GM18868 (cell line): ENCODE results near the gene AARS2.

ENCODE experiments used
- ATAC-seq: cut with Tn5 transposase; IDR thresholded peaks from one replicate; pipeline ENCODE4 v1.9.1; 2021; ENCODE audit warnings: mild to moderate bottlenecking, moderate library complexity; ENCODE audit not compliant: unreplicated experiment

AARS2 gene

GRCh38 chr6:44301782-44302564 lies 11.2 kb downstream of the AARS2 start:
- ATAC-seq: no peak

DNA sequence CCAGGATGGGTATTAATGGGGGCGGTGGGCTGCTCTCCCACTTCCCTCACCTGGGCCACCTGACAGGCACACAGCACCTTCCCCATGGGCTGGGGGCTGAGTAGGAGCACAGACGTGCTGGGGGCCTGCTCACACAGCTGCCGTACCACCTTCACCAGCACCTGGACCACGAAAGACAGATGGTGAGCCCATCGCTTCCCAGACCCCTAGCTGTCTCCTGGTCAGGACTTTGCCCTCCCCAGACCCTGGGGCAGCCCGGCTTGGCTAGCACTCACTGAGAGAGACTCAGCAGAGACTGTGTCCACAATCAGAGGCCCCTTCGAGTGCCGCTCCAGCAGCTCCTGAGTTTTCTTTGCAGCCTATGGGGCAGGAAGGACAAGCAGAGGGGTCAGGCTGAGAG lies 12.0 kb downstream of the AARS2 start:
- ATAC-seq: no peak

DNA sequence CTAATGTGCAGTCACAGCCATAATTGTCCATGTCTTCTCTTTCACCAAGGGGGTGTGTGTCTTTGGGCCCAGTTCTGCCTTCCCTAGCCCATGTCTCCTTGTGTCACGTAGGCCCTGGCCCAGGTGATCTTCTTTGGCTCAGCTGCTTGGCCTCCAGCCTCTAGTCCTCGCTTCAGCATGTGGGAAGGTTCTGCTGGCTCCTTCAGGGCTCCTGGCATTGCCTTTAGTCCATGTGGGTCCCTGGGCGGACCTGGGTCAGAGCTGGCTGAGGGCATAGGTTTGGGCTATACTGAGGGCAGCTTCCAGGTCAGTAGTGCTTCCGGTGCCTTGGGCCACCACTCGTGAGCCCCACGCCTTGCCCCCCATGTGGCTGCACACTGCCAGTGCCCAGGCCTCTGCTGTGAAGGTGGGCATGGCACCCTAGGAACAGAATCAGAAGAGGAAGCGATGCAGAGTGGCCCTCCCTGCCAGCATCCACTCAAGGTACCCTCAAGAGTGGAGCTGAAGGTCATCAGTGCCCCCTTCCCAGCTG lies 12.8 kb downstream of the AARS2 start:
- ATAC-seq: no peak

DNA sequence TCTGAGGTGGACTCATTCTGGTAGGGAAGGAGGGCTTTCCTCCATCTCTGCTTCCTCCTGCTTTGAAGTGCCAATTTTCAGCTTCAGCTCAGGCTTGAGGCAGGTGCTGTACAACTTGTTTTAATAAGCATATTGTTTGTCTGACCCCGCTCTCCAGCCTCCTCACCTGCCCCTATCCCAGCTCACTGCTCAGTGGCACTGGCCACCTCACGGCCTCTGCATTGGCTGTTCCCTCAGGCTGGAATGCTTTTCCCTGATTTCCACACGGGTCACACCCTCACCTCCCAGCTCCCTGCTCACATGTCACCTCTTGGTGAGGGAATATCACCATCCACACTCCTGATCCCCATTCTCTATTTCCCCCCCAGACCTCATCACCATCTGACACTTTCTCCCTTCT lies 14.3 kb downstream of the AARS2 start:
- no peak for ATAC-seq

GRCh38 chr6:44298055-44298803 lies 14.9 kb downstream of the AARS2 start:
- no peak for ATAC-seq

GRCh38 chr6:44297063-44298038 lies 15.8 kb downstream of the AARS2 start:
- no peak for ATAC-seq

DNA sequence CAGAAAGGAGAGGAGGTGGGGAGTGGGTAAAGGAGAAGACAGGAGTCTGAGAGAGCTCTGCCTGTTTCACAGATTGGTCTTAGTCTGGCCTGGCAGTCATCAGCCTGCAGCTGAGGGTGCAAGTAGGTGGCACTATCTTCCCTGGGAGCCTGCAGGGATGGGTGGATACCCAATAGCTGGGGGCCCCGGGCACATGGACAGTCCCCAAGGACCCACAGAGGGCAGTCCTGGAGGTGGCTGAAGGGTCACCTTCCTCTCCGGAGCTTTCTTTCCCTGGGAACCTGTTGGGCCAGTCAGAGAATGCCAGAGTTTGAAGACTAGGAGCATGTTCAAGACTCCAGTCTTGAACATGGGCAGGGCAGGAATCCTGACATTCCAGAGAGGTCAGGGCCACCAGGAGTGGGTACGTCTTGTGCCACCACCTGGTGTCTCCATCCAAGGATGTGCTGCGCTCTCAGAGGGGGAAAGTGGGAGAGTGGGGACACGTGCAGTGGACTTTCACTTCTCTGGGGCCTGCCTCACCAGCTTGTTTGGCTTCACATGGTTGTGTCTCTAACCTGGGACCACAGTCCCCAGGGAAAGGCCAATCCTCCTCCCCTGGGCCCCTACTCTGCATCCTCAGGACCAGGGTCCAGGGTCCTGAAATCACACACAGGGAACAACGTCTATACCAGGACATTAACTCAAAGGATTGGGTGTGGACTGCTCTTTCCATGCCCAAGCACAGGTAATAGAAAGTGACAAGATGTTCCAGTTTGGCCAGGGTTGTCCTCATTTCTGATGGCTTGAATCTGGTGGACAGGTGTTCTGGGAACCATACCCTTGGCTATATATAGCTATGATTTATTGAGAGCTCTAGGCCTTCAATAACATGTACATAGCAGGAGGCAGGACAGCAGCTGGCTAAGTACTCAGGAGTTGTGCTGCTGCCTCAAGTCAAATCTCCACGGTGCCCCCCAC lies 18.0 kb downstream of the AARS2 start:
- ATAC-seq: no peak

DNA sequence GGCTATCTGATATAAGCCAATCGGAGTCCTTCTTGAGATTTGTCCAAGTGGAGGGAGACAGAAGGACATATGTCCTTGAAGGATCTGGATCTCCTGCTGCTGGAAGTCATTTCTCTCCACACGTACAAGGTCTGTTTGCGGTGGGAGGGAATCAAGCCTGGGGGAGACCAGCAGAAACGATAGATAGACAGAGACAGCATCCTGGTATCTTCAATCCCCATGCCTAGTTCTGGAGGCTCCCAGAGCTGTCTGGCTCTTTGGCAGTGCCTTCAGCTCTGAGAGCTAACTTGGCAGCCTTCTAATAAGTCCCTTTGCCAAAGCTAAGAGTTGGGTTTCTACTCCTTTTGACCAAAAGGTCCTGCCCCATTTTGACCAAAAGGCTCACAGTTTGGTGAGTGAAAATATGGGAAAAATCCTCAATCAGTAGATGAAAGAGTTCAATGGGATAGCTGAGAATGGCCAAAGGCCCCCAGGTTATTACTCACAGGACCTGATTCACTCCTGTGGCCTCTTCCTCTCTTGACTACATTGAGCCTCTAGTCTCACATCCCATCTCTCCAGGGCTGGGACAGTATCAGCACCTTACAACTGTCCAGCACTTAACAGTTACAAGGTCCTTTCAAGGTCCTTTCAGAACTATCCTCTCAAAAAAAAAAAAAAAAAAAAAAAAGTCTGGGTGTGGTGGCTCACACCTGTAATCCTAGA lies 20.3 kb downstream of the AARS2 start:
- no peak for ATAC-seq

DNA sequence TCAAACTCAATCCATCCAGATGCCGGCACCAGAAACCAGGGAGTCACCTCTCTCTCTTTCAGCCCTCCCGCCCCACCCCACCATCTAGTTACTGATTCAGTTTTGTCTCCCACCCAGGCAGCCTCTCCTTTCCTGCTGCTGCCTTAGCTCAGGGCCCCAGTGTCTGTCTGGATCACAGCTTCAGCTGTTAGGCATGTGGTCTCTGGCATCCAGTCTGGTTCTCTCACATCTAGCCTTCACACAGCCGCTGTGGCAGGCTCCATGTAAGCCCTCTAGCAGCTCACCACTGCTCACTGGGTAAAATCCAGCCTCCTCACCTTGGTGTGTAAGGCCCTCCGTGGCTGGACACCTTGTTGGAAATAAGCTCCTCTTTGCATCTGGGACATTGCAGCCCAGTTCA lies 21.3 kb downstream of the AARS2 start:
- ATAC-seq: no peak

GRCh38 chr6:44289726-44290260 lies 23.4 kb downstream of the AARS2 start:
- no peak for ATAC-seq

- no peak for ATAC-seq
These were observed 26.4 kb downstream of the AARS2 start for GRCh38 chr6:44286747-44287146.

- ATAC-seq: no peak
These were observed 26.9 kb downstream of the AARS2 start for GRCh38 chr6:44286285-44286565.

- ATAC-seq: no peak
These were observed 27.4 kb downstream of the AARS2 start for GRCh38 chr6:44285552-44286284.

DNA sequence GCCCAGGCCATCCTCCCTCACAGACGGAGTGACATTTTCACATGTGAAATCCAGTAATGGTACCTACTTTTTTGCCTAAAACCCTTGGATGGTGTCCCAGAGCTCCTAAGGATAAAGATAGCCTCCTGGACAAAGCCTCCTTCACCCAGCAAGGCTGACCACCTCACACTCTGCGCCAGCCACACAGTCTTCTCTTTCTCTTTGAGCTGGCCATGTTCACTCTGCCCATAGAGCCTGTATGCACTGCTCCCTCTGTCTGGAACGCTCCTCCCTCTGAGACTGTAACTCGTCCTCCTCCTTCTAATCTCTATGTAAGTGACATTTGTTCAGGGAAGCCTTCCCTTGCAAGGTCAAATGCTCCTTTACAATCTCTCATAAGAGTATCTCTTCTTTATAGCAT lies 28.3 kb downstream of the AARS2 start:
- no peak for ATAC-seq

DNA sequence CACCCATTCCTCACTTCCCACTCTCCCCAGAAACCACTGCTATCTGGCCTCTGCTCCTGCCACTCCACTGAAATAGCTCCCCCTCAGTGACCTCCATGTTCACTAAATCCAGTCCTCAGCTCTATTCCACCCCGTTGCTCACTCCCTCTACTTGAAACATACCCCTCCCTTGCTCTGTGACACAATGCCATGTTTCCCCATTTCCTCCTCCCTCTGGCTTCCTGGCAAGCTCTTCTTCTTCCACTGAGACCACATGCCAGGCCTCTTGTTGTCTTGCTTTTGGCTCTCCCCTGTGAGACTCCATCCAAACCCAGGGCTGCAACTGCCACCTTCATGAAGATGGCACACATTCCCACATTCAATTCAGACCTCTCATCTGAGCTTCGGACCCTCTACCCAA lies 29.0 kb downstream of the AARS2 start:
- no peak for ATAC-seq

DNA sequence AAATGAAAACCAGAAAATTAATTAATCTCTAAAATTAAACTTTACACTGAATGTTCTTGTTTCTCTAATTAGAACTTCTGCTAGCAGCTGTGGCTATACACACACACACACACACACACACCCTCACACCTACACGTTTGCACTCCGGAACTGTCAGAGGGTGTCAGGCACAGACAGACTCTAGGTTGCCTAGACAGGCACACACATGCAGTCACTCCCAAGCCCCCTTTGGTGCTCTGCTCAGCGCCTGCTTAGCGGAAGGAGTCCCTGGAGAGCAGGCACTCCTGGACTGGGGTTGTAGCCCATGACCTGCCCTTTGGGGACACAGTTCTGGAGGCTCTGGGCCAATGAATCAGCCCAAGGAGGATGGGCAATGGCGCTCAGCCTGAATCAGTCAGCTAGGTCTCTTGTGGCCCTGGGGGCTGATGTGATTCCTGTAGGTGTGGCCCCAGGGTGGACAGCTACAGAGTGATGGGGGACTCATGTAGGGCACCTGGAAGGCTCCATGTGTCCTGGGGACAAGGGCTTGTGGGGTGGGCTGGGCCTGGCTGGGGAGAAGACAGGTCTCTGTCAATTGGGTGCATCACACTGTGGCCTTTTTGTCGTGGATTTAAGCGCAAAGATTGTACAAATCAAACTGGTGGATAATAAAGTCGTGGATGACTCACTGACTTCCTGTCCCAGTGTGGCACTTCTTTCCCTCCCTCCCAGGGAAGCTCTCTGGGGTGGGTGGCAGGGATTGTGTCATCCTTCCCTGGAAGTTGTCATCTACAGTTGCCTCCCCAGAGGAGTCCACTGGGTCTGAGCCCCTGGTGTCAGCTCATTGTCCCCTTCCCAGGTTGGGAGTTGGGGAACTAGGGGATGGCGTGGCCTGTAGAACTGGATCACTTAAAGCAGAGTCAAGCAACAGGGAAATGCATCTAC lies 34.1 kb downstream of the AARS2 start:
- ATAC-seq: no peak

DNA sequence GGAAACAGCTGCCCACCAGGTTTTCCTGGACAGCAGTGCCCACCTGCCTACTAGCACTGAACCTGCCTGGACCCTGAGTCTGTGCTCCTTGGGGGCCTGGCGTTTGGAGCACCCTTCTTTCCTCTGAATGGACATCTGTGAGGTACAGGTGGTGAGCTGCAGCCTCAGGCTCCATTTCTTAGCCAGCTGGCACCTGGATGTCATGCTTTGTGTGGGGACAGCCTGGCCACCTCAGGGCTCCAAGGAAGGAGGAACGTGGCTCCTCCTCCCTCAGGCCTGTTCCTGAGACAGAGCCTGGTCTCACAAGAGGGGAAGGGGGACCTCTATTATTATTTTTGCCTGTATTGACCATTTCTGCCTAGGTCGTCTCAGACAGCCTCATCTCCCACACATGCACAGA lies 34.8 kb downstream of the AARS2 start:
- no peak for ATAC-seq
